SK-N-SH (cell line): ENCODE measurements around the gene SLC15A1. TPM values are rescaled to one million over a fixed set of nuclear protein-coding genes. Genes with fewer than 3 reads are reported as not detected.

Experiments
- CTCF ChIA-PET: fragments of 300-600, 350-600 bp; formaldehyde crosslinking; extraction: SDS; loops from one replicate; lab custom pipeline; 2021; lab: Yijun Ruan, JAX
- POLR2A ChIA-PET: fragments of 350-600 bp; sonication (Branson Sonifier 250); formaldehyde crosslinking; extraction: SDS; loops from one replicate; lab custom pipeline; 2020; ENCODE audit warnings: antibody characterized with exemption, inconsistent platforms; lab: Yijun Ruan, JAX
- DNase-seq: peaks from one replicate; pipeline ENCODE4 v3.0.0; 2012
- H2AFZ ChIP-seq: fragments of 200-600 bp; sonication (generic); 2 replicates; pipeline ENCODE4 v1.8.1; 2016; ENCODE audit warnings: antibody characterized with exemption, mild to moderate bottlenecking, low read depth
- H3F3A ChIP-seq: fragments of 200-600 bp; sonication (generic); replicated peaks from 2 replicates; pipeline ENCODE3; 2016; ENCODE audit warnings: antibody characterized with exemption, mild to moderate bottlenecking; ENCODE audit not compliant: insufficient read depth
- H3K27ac ChIP-seq, 2 experiments: fragments of 200-500 bp in 1 of 2; fragments of 200-600 bp in 1 of 2; sonication (Bioruptor generic) in 1 of 2; sonication (generic), shearing (Covaris generic) in 1 of 2; 2 replicates each; pipeline versions ENCODE4 v1.5.1 to v1.6.1; 2014 to 2016; ENCODE audit warnings: low read depth in 2 of 2, inconsistent platforms in 1 of 2, low read length in 1 of 2, mild to moderate bottlenecking in 1 of 2, mixed read lengths in 1 of 2
- H3K27me3 ChIP-seq: fragments of 200-600 bp; sonication (generic), shearing (Covaris generic); 2 replicates; pipeline ENCODE4 v1.6.1; 2016; ENCODE audit warnings: mixed run types; ENCODE audit not compliant: insufficient read depth
- H3K36me3 ChIP-seq, 2 experiments: fragments of 200-500 bp in 1 of 2; fragments of 200-600 bp in 1 of 2; sonication (Bioruptor generic) in 1 of 2; sonication (generic) in 1 of 2; replicated peaks in 1 of 2; 2 replicates each; pipeline versions ENCODE3 to v1.5.1; 2014 to 2016; ENCODE audit warnings: low read length in 1 of 2, mild to moderate bottlenecking in 1 of 2; ENCODE audit not compliant: insufficient read depth in 2 of 2, control insufficient read depth in 1 of 2
- H3K4me1 ChIP-seq, 2 experiments: fragments of 200-500 bp in 1 of 2; fragments of 200-600 bp in 1 of 2; sonication (Bioruptor generic) in 1 of 2; sonication (generic), shearing (Covaris generic) in 1 of 2; 2 replicates each; pipeline versions ENCODE4 v1.5.1 to v1.6.1; 2014 to 2016; ENCODE audit warnings: low read depth in 1 of 2, low read length in 1 of 2, mixed run types in 1 of 2; ENCODE audit not compliant: insufficient read depth in 2 of 2, control insufficient read depth in 1 of 2
- H3K4me2 ChIP-seq: fragments of 200-600 bp; sonication (generic), shearing (Covaris generic); 2 replicates; pipeline ENCODE4 v1.6.1; 2017; ENCODE audit warnings: mixed run types
- H3K4me3 ChIP-seq, 2 experiments: fragments of 200-500 bp in 1 of 2; fragments of 200-600 bp in 1 of 2; sonication (Bioruptor generic) in 1 of 2; sonication (generic), shearing (Covaris generic) in 1 of 2; 2 replicates each; pipeline versions ENCODE4 v1.5.1 to v1.8.1; 2014 to 2016; ENCODE audit warnings: low read depth in 2 of 2, inconsistent platforms in 1 of 2, low read length in 1 of 2, mild to moderate bottlenecking in 1 of 2, mixed read lengths in 1 of 2, moderate library complexity in 1 of 2
- H3K79me2 ChIP-seq: fragments of 200-600 bp; sonication (generic); 2 replicates; pipeline ENCODE4 v1.8.1; 2017; ENCODE audit warnings: mild to moderate bottlenecking; ENCODE audit not compliant: insufficient read depth
- H3K9ac ChIP-seq: fragments of 200-600 bp; sonication (generic); 2 replicates; pipeline ENCODE4 v1.6.1; 2017; ENCODE audit warnings: mixed run types
- H3K9me2 ChIP-seq: fragments of 200-600 bp; sonication (generic); 2 replicates; pipeline ENCODE4 v1.6.1; 2017; ENCODE audit warnings: mixed run types
- H3K9me3 ChIP-seq: fragments of 200-600 bp; sonication (generic); 2 replicates; pipeline ENCODE4 v1.6.1; 2017; ENCODE audit warnings: mixed run types, mild to moderate bottlenecking, moderate library complexity
- H4K20me1 ChIP-seq: fragments of 200-600 bp; sonication (generic); 2 replicates; pipeline ENCODE4 v1.6.1; 2017; ENCODE audit warnings: mild to moderate bottlenecking, mixed run types; ENCODE audit not compliant: insufficient read depth
- EP300 ChIP-seq, 2 experiments: IDR thresholded peaks; 2 replicates each; pipeline versions ENCODE4 v1.4.0 to v1.6.1; 2012; ENCODE audit warnings: borderline replicate concordance in 1 of 2, low read depth in 1 of 2, low read length in 1 of 2
- EZH2phosphoT487 ChIP-seq: fragments of 200-600 bp; sonication (generic); IDR thresholded peaks from 2 replicates; pipeline ENCODE4 v1.6.1; 2017; ENCODE audit warnings: low read depth, mixed run types, mild to moderate bottlenecking, antibody characterized with exemption, moderate library complexity, borderline replicate concordance
- FOXJ3 ChIP-seq: sonication (generic); formaldehyde crosslinking; IDR thresholded peaks from 2 replicates; pipeline ENCODE4 v1.5.1; 2020; ENCODE audit warnings: mild to moderate bottlenecking, missing genetic modification reagents
- NFIC ChIP-seq: IDR thresholded peaks from 2 replicates; pipeline ENCODE4 v1.4.0; 2012; ENCODE audit warnings: borderline replicate concordance
- NRF1 ChIP-seq: IDR thresholded peaks from 2 replicates; pipeline ENCODE4 v1.6.1; 2012; ENCODE audit warnings: low read depth, mild to moderate bottlenecking, low read length
- POLR2AphosphoS5 ChIP-seq: IDR thresholded peaks from 2 replicates; pipeline ENCODE4 v1.6.1; 2012; ENCODE audit warnings: low read depth, low read length
- RAD21 ChIP-seq: IDR thresholded peaks from 2 replicates; pipeline ENCODE4 v1.6.1; 2012; ENCODE audit warnings: mild to moderate bottlenecking, low read length
- RXRA ChIP-seq: IDR thresholded peaks from 2 replicates; pipeline ENCODE4 v1.4.0; 2012; ENCODE audit warnings: low read depth, mild to moderate bottlenecking, borderline replicate concordance
- TAF1 ChIP-seq: IDR thresholded peaks from 2 replicates; pipeline ENCODE4 v1.6.1; 2012; ENCODE audit warnings: low read depth, mild to moderate bottlenecking, low read length, moderate library complexity, borderline replicate concordance
- TCF12 ChIP-seq: IDR thresholded peaks from 2 replicates; pipeline ENCODE4 v1.4.0; 2012
- YY1 ChIP-seq: IDR thresholded peaks from 2 replicates; pipeline ENCODE4 v1.4.0; 2012; ENCODE audit warnings: low read depth, mild to moderate bottlenecking
- WGBS: methylation state at CpG from one replicate; pipeline ENCODE4 v1.1.6; 2017; ENCODE audit warnings: low lambda C conversion rate; 5-methylcytosine and 5-hydroxymethylcytosine counted together
- polyA plus RNA-seq, 3 experiments: library from polyadenylated mRNA; depleted of rRNA; stranded (reverse); fragments of >200 nt; gene quantifications; 2 replicates each; pipeline ENCODE4 v1.2.3, GENCODE V29; 2012
- TF ChIP-seq, protein P1 (sequence below): IDR thresholded peaks from 2 replicates; pipeline ENCODE4 v1.6.1; 2012; ENCODE audit warnings: mild to moderate bottlenecking, low read depth, low read length, moderate library complexity
- TF ChIP-seq, protein P2 (sequence below): IDR thresholded peaks from 2 replicates; pipeline ENCODE4 v1.4.0; 2012; ENCODE audit warnings: low read depth
- TF ChIP-seq, protein P3 (sequence below): fragments of 150-350 bp; IDR thresholded peaks from 2 replicates; pipeline ENCODE4 v1.6.1; 2016; ENCODE audit warnings: mild to moderate bottlenecking, low read depth, low read length
- TF ChIP-seq, protein P4 (sequence below): fragments of 150-350 bp; IDR thresholded peaks from 2 replicates; pipeline ENCODE4 v1.6.1; 2017; ENCODE audit warnings: antibody characterized with exemption, low read length, low read depth, borderline replicate concordance
- TF ChIP-seq, protein P5 (sequence below): IDR thresholded peaks from 2 replicates; pipeline ENCODE4 v1.4.0; 2012; ENCODE audit warnings: low read depth, borderline replicate concordance

The SLC15A1 gene
- polyA plus RNA-seq, 1 of the 3 experiments (the other 2 are of a cell fraction) = not detected

DNA sequence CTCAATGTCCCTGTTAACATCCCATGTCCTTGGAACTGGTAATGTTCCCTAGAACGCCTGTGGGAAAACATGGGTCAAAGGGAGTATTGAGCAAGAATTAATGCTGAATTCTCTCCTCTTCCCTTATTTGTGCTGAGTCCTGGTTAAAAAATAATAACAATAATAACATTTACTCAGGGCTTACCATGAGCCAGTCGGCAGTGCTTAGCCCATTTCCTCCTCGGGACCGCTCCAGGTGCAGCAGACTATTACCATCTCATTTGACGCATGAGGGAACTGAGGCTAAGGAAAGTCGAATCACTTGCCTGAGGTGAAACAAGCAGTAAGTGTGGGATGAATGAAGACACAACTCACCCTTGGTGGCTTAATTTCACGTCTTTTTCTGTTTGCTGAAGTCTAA is 33.6 kb upstream of the SLC15A1 start:
- POLR2A ChIA-PET = no interaction called here
- no peaks in the 10 kb centered on the region for H4K20me1 ChIP-seq
- H3K9ac ChIP-seq = no peak overlapping the region
- TF ChIP-seq RXRA = no peak
- TF ChIP-seq RAD21 = no peak
- TF ChIP-seq NFIC = no peak
- TF ChIP-seq TAF1 = no peak
- no peak for TF ChIP-seq YY1
- TF ChIP-seq FOXJ3 (CRISPR knock-in tag) = no peak
- no peak for TF ChIP-seq POLR2AphosphoS5
- TF ChIP-seq, protein P1, sequence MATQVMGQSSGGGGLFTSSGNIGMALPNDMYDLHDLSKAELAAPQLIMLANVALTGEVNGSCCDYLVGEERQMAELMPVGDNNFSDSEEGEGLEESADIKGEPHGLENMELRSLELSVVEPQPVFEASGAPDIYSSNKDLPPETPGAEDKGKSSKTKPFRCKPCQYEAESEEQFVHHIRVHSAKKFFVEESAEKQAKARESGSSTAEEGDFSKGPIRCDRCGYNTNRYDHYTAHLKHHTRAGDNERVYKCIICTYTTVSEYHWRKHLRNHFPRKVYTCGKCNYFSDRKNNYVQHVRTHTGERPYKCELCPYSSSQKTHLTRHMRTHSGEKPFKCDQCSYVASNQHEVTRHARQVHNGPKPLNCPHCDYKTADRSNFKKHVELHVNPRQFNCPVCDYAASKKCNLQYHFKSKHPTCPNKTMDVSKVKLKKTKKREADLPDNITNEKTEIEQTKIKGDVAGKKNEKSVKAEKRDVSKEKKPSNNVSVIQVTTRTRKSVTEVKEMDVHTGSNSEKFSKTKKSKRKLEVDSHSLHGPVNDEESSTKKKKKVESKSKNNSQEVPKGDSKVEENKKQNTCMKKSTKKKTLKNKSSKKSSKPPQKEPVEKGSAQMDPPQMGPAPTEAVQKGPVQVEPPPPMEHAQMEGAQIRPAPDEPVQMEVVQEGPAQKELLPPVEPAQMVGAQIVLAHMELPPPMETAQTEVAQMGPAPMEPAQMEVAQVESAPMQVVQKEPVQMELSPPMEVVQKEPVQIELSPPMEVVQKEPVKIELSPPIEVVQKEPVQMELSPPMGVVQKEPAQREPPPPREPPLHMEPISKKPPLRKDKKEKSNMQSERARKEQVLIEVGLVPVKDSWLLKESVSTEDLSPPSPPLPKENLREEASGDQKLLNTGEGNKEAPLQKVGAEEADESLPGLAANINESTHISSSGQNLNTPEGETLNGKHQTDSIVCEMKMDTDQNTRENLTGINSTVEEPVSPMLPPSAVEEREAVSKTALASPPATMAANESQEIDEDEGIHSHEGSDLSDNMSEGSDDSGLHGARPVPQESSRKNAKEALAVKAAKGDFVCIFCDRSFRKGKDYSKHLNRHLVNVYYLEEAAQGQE = no peak
- TF ChIP-seq, protein P2, sequence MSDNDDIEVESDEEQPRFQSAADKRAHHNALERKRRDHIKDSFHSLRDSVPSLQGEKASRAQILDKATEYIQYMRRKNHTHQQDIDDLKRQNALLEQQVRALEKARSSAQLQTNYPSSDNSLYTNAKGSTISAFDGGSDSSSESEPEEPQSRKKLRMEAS = no peak
- TF ChIP-seq, protein P3, sequence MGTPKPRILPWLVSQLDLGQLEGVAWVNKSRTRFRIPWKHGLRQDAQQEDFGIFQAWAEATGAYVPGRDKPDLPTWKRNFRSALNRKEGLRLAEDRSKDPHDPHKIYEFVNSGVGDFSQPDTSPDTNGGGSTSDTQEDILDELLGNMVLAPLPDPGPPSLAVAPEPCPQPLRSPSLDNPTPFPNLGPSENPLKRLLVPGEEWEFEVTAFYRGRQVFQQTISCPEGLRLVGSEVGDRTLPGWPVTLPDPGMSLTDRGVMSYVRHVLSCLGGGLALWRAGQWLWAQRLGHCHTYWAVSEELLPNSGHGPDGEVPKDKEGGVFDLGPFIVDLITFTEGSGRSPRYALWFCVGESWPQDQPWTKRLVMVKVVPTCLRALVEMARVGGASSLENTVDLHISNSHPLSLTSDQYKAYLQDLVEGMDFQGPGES = no peak
- H3K79me2 ChIP-seq = no peaks in the 10 kb centered on the region
- no peaks in the 10 kb centered on the region for H3K9me3 ChIP-seq
- no peak overlapping the region for H3K4me3 ChIP-seq
- no peak overlapping the region for H2AFZ ChIP-seq
- 48% methylated on average over 5 of the region's 7 CpGs for WGBS
- H3K4me2 ChIP-seq = no peak overlapping the region
- DNase-seq = no peak
- CTCF ChIA-PET = no interaction called here
- no peak overlapping the region for H3K27ac ChIP-seq
- no peaks in the 10 kb centered on the region for H3K36me3 ChIP-seq
- no peaks in the 10 kb centered on the region for H3K27me3 ChIP-seq
- H3F3A ChIP-seq = no peaks in the 10 kb centered on the region
- no peaks in the 10 kb centered on the region for H3K9me2 ChIP-seq
- no peaks in the 10 kb centered on the region for H3K4me1 ChIP-seq

DNA sequence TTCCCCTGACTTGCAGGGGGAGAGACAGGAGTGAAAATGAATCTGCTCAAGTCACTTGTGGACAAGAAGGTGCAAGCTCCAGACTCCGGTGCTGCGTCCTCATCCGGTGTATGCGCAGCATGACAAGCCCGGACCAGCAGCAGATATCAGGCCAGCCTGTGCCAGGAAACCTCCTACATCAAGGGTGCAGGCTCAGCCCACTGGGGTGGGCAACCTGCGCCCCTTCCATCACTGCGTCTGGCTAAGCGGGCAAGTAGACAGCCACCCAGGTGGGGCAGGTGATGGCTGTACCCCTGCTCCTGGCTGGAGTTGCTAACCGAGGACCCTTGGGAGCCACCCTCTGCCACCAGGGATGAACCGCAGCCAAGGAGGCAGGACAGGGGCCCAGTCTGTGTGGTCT is 32.9 kb upstream of the SLC15A1 start:
- Histone ChIP-seq H3K79me2 (no peaks in the 10 kb centered on the region), H3K9ac (no peak overlapping the region), H3K9me3 (no peaks in the 10 kb centered on the region), H3F3A (no peaks in the 10 kb centered on the region), H3K27ac (no peak overlapping the region), H3K4me1 (no peaks in the 10 kb centered on the region), H3K9me2 (no peaks in the 10 kb centered on the region), H4K20me1 (no peaks in the 10 kb centered on the region), H3K4me2 (no peak overlapping the region), H3K4me3 (no peak overlapping the region), H3K36me3 (no peaks in the 10 kb centered on the region), H2AFZ (no peak overlapping the region), H3K27me3 (no peaks in the 10 kb centered on the region)
- POLR2A ChIA-PET = no interaction called here
- WGBS = 77% methylated on average over 7 of the region's 10 CpGs
- CTCF ChIA-PET = no interaction called here
- no peak for DNase-seq
- TF ChIP-seq RAD21 (no peak), RXRA (no peak), TCF12 (no peak), EP300 (IDR thresholded peaks at IDR 0.05; ENCODE audit: borderline replicate concordance in 1 of 2, low read depth in 1 of 2, low read length in 1 of 2) (no peak), NRF1 (no peak), EZH2phosphoT487 (no peak)
- TF ChIP-seq, protein P4, sequence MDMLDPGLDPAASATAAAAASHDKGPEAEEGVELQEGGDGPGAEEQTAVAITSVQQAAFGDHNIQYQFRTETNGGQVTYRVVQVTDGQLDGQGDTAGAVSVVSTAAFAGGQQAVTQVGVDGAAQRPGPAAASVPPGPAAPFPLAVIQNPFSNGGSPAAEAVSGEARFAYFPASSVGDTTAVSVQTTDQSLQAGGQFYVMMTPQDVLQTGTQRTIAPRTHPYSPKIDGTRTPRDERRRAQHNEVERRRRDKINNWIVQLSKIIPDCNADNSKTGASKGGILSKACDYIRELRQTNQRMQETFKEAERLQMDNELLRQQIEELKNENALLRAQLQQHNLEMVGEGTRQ = no peak
- TF ChIP-seq, protein P3 = no peak
- TF ChIP-seq, protein P2 = no peak
- TF ChIP-seq, protein P5, sequence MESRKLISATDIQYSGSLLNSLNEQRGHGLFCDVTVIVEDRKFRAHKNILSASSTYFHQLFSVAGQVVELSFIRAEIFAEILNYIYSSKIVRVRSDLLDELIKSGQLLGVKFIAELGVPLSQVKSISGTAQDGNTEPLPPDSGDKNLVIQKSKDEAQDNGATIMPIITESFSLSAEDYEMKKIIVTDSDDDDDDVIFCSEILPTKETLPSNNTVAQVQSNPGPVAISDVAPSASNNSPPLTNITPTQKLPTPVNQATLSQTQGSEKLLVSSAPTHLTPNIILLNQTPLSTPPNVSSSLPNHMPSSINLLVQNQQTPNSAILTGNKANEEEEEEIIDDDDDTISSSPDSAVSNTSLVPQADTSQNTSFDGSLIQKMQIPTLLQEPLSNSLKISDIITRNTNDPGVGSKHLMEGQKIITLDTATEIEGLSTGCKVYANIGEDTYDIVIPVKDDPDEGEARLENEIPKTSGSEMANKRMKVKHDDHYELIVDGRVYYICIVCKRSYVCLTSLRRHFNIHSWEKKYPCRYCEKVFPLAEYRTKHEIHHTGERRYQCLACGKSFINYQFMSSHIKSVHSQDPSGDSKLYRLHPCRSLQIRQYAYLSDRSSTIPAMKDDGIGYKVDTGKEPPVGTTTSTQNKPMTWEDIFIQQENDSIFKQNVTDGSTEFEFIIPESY = no peak
